GM21529 (cell line): ENCODE data around the gene F13A1.

Experiments used
- ATAC-seq: cut with Tn5 transposase; IDR thresholded peaks from one replicate; pipeline ENCODE4 v1.9.1; 2021; ENCODE audit not compliant: unreplicated experiment

Gene F13A1

DNA sequence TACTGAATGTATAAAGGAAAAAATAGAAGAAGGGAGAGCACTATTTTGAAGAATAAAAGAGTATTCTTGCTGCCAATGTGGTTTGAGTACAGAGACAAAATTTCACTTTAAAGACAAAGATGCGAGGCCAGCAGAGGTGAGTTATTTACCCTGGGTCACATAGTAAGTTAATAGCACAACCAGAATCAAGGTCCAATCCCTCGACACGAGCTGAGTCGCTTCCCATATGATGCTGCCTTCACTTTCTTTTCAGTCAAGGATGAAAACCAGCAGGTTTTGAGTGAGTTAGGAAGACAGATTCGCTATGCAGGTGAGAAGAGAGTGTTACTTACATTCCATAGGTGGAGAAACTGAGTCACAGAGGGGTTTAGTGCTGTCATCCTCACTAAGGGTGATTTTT is 75.8 kb downstream of the F13A1 start:
- ATAC-seq: no peak

DNA sequence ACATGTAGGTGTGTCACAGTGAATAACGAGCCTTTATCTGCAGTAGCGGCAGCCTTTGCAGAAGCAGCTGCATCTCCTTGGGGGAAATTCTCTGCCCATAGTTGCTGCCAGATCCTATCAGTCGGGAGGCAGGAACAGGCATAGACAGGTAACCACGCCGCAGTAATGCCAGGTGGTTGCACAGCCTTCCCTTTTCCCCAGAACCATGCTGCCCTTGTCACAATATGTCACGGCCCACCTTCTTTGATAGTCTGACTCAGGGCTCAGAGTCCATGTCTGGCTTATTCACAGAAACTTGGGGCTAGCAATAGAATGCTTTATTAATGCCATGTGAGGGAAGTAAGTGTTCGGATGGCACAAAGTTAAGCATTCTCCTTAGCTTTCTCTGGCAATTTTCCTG is 76.6 kb downstream of the F13A1 start:
- ATAC-seq: no peak

DNA sequence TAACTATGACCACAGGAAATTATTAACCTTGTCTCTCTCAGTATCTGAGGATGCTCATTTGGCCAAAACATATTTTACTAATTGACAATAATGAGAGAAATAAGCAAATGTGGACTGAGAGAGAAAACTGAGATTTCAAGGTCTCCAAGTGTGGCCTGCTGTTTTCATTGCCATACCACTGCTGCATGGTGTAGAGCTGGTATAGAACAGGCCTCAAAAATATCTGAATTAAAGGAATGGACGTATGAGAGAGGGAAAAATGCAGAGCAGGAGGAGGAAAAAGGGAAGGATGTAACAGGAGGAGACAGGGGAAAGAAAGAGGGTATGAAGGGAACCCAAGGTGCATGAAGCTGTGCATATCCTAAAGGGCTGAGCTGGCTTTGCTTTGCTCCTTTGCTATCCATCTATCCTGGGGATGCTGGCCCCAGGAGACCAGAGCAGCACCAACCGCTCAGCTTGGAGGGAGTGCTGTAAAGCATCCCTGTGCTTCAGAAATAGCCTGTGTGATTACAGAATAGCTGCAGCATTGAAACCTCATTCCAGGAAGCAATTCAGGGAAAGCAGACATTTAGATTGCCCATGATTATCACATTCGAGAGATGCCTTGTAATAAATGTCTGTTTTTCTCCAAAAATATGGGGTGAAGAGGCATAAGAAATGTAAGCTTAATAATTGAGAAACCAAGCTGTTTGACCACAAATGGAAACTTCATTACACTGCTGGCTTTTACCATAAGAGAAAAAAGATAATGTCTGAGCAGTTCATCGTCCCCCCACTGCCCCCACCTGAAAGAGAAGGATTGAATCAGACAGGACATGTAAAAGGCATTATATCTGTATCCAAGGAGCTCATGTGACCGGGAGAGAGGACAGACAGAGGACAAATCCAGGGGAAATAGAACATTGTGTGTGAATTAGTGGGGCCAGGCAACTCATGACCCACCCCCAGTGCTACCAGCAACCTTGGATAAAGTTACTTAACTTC is 80.6 kb downstream of the F13A1 start:
- ATAC-seq: no peak

- ATAC-seq: no peak
Observed at GRCh38 chr6:6236730-6237469, 83.6 kb downstream of the F13A1 start.

DNA sequence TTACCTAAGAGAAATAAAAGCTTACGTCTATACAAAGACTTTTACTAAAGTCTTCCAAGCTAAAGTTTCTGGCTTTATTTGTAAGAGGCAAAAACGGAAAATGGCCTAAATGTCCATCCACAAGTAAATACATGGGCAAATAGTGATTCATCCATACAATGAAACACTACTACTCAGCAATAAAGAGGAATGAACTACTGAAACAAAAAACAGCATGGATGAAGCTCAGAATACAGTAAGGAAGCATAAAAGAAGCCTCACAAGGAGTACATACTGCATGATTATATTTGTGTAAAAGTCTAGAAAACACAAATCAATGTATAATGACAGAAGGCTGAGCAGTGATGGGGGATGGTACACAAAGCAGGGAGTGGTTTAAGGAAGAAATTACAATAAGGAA is 84.7 kb downstream of the F13A1 start:
- no peak for ATAC-seq

DNA sequence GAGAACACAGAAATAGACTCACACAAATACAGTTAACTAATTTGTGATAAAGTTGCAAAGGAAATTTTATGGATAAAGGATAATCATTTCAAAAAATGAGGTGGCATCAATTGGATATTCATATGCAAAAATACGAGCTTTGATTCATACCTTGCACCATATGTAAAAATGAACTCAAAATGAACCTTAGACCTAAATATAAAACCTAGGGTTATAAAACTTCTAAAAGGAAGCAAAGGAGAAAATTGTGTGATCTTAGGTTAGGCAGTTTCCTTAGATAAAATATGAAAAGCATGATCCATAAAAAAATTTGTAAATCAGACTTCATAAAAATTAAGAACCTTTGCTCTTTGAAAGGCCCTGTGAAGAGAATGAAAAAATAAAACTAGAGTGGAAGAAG is 85.5 kb downstream of the F13A1 start:
- ATAC-seq: no peak

GRCh38 chr6:6230286-6230685 is 90.2 kb downstream of the F13A1 start:
- no peak for ATAC-seq

GRCh38 chr6:6227896-6228295 is 92.6 kb downstream of the F13A1 start:
- ATAC-seq: no peak

- ATAC-seq: no peak
Observed at GRCh38 chr6:6225885-6226529, 94.5 kb downstream of the F13A1 start.

DNA sequence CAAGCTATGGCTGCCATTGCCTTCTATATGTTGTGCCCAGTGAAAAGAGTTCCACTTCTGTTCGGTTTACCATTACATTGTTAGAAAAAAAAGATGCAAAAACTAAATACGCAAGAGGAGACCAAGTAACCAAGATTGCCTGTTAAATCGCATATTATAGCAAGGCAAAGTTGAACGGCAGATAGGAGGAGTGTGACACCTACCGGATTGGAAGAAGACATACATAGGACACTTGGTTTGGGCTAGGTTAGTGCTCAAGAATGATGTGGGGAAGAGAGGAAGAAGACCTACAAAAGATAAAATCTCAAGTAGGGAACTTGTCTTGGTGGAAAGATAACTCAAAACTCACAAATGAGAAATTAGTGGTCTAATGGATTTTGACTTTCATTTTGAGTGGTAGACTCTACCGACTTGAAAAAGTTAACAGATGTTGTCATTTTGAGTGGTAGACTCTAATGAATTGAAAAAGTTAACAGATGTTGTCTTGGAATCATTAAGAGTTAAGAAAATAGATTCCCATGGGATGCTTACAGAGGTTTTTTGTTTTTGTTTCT is 95.5 kb downstream of the F13A1 start:
- no peak for ATAC-seq

GRCh38 chr6:6221787-6222535 is 98.5 kb downstream of the F13A1 start:
- ATAC-seq: no peak

DNA sequence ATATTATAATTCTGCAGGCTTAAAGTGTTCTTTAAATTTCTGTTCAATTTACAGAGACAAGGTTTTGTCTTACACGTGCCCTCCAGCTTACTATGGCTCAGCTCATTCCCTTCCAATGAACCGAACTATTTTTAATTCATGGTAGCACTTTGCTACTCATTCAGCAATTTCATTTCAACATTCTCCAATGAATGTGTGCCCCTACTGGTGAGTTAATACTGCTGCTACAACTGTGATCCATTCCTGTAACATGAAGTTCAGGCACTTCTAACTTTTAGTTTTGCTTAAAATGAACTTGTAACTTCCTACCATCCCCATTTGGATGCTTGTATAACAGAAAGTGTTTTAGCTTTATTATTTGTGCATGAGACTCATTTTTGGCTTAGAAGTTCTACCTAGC is 99.7 kb downstream of the F13A1 start:
- no peak for ATAC-seq

DNA sequence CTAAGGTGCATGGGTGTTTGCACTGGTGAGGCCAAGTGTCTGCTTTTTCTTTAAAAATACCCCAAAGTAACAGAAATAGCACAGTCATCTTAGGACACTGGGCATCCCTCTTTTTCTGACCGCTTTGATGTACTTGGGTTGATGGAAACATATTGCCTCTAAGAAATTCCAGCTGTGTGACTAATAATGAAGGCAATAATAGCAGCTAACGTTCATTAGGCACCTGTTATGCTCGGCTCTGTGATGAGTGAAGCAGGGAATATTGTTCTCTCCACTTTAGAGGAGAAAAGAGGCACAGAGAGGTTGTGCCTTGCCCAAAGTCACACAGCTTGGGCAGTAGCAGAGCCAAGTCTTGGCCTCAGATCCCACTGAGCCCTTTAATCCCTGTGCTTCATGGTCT is 100.7 kb downstream of the F13A1 start:
- ATAC-seq: no peak

DNA sequence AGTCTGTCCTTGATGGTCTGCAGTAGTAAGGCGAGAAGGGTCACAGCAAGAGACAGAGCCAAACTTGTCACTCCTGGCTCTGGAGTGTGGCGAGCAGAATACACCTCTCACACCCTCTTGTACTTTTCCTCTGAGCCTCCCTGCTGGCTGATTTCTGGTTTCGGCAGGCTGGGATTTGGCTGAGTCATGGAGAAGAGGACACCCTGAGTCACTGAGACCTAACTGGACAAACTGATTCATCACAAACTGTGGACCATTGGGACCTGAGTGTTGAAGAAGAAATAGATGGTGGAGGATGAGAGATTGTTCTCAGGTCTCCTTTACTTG is 101.7 kb downstream of the F13A1 start:
- no peak for ATAC-seq

- no peak for ATAC-seq
Observed at GRCh38 chr6:6217855-6218758, 102.4 kb downstream of the F13A1 start.

DNA sequence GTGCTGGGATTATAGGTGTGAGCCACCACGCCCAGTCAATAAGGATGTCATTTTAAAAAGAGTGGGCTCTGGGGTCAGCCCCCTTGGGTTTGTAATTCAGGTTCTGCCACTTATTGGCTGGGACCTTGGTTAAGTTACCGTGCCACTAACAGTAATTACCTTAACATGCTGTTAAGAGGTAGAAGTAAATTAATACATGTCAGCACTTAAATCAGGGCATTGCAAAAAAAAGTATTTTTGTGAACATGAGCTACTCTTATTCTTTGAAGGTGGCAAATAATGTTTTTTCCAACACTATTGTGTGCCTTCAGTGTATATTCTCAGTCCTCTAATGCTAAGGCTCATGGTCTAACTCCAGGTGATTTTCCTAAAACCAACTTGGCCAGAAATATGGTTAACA is 109.5 kb downstream of the F13A1 start:
- no peak for ATAC-seq

GRCh38 chr6:6202886-6203285 is 117.6 kb downstream of the F13A1 start:
- no peak for ATAC-seq

GRCh38 chr6:6201200-6201599 is 119.3 kb downstream of the F13A1 start:
- no peak for ATAC-seq

DNA sequence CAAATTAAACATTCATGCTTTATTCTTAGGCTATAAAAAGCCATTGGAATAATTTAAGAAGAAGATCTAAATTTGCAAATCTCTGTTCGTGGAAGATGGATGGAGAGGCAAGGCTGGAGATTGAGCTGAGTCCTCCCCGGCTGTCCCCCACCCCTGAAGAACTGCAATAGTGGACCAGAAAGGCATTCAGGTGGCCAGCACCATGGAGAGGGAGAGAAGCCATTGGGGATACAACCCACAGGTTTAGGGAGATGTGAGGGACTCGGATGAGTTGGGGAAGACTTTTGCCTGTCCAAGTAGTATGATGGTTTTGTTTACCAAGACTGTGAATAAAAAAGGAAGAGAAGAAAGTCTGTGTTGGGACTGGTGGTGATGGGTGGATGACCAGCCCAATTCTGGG is 120.8 kb downstream of the F13A1 start:
- ATAC-seq: no peak

- ATAC-seq: no peak
Observed at GRCh38 chr6:6196762-6197161, 123.7 kb downstream of the F13A1 start.
